ENCODE results near the gene TCF12.
"Not testable (repeated sequence)": the region's sequence is repeated elsewhere in the genome, so short reads cannot be mapped to it uniquely, and the experiment has no call there.

The TCF12 gene

DNA sequence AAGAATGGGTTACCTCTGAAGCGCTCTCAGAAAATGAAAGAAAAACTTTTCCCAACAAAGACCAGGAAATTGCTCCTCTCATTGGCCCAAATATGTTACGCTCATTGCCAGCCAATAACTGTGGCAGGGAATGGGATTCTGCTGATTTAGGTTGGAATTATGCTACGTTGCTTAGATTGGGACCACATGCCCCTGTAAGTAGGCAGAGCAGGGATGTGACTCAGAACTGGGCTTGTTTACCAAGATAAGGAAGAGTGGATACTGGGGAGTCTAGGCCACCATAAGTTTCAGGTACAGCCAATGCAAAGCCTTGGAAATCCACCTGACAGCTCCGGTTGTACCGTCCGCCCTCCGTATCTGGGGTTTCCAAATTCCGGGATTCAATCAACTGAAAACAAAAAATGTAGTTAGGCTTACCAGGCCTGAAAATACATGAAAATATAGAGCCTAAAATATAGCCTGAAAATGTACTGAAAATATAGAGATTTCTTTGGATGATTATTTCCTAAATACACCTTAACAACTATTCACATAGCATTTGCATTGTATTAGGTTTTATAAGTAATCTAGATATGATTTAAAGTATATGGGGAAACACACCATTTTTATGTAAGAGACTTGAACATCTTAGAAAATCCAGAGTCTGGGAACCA lies 1.5 kb upstream of the TCF12 start:
- no peak for DNase-seq (ENCODE audit: low read depth)

DNA sequence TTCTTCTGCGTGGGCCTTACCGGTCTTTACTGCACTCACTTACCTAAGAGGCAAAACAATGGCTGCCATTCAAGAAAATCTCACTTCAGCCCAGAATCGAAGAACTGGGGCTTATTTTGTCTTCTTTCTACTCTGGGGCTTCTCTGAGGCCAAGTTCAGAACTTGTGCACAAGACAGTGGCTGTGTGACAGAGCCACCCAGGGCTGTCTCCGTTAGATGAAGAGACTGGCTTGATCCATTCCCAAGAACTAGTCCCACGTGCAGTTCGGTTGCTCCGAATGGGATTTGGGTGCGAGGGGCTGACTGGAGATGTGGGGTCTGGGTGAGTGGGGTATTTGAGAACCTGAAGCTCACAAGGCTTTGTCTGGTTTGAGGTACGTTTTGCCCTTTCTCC lies 795 bp upstream of the TCF12 start:
- DNase-seq (ENCODE audit: low read depth) = no peak

DNA sequence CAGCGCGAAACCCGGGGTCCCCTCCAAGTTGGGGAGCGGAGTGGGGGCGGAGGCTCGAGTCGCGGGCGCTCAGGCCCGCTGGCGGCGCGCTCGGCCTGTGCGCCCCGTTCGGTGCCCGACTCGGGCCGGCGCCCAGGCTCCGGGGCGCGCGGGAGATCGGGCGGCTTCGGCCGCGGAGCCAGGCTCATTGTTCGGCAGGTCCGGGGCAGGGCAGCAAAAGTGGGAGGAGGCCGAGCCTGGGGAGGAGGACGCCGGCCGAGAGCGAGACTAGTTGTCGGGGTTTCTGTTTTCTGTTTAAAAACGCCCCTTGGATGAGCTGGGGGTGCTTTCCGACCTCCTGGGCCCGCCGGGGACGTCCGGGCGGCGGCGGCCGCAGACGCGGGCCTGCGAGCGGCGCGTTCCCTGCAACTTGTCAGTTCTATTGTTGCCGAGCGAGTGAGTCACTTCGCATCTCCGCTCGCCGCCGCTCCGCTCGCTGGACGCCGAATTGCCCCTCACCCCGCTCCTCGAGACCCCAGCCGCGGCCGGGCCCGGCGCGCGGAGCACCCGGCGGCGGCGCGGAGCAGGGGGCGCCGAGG lies 676 bp downstream of the TCF12 start:
- peak; percentile 34 for DNase-seq (ENCODE audit: low read depth)

DNA sequence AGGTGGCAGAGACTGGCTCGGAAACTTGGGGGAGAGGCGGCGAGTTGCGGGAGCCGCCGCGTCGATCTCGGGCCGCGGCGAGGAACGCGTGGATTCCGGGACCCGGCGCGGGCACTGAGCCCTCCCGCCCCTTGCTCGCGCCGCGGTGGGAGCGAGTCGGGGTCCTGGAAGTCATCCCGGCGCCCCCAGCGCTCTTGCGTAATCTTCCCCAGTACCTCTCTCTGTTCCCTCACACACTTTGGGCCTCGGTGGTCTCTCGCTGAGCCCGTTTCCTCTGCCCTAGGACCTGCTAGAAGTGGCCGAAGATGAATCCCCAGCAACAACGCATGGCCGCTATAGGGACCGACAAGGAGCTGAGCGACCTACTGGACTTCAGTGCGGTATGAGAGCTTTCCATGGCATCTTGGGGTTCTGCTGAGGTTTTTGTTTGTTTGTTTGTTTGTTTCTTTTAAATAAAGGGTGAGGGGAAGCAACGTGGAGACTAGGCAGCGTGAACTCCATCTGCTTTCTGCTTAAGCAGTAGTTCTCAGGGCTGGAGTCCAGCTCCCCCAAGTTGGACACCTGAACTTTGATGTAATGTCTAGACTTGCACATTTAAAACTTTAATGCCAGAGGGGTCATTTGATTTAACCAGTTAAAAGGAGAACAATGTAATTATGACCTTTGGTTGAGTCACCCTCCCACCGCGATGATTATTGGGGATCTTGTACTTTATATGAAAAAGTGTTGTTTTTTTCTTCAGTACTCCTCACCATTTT lies 1.3 kb downstream of the TCF12 start:
- no peak for DNase-seq (ENCODE audit: low read depth)

DNA sequence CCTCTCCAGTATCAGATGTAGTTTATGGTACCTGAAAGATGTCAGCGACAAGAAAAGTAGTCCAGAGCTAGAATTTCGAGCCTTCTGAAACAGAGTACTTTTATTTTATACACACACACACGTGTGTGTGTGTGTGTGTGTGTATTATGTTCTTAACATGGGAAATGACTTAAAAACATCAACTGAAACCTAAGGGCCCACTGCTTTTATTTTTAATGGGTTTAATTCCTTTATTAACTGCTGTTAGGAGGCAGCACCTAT lies 1.9 kb downstream of the TCF12 start:
- DNase-seq (ENCODE audit: low read depth) = no peak

DNA sequence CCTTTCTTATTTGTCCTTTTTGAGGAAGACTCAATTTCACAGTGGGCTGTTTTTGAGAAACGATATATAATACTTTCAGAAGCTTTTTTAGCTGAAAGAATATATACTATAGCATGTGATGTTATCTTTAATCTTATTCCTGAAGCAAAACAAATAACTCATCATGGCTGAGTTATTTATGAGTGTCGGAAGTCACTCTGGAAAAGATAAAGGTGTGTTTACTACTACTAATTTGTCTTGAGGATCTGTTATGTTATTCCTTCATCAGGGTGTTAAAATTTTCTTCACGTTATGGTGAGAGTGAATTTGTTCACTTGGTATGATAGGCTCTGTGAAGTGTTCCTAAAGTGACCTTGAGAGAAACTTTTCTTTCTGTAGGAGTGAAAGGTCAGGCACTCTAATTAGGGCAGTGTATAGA lies 4.7 kb downstream of the TCF12 start:
- DNase-seq (ENCODE audit: low read depth) = no peak

DNA sequence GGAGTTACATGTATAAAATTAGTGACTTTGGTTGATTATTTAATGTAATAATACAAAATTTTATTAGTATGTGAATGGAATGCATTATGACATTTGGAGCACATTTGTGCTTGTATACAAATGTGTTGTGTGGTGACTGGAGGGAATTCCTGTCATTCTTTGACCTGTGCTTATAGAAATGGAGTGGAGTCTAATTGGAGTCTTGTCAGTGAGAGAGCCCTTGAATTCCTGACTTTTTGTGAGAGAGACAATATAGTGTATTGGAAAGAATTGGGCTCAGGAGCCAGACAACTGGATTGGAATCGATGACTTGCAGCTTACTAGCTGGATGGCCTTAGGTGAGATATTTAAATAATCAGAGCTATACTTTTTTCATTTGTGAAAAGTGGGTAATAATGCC lies 9.4 kb downstream of the TCF12 start:
- no peak for DNase-seq (ENCODE audit: low read depth)

DNA sequence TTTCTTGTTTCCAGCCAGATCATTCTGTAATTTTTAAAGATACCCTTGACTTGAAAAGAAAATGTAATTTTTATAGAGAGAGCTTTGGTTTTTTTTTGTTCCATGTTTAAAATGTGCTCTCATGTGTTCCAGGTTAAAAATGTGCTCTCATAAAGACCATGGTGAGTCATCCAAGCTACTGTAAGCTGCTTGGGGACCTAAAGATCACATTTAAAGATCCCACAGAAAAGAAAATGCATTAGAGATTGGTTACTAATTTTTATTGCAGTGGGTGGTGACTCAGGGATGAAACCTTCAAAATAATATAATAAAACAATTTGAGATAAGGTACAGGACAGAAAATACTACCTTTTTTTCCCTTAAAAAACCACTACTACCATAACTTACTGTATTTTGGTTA lies 11.0 kb downstream of the TCF12 start:
- DNase-seq (ENCODE audit: low read depth) = no peak

DNA sequence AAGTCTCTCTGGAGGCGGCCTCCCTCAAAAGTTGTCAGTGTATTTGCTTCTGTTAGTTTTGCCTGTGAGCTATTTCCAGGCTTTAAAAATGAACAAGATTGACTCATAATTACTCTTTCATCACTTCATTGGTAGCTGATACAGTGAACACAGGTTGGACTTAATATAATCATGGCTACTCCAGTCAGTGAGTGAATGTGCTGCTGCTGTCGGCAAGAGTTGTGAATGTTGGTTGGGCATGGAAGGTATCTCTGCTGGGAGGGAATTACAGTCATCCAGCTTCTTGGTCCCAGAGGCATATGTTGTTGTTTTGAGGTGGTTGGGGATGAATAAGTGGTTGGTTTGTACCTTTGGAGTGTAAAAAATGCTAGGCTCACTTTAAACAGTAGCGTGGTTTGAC lies 11.5 kb downstream of the TCF12 start:
- DNase-seq (ENCODE audit: low read depth) = no peak

DNA sequence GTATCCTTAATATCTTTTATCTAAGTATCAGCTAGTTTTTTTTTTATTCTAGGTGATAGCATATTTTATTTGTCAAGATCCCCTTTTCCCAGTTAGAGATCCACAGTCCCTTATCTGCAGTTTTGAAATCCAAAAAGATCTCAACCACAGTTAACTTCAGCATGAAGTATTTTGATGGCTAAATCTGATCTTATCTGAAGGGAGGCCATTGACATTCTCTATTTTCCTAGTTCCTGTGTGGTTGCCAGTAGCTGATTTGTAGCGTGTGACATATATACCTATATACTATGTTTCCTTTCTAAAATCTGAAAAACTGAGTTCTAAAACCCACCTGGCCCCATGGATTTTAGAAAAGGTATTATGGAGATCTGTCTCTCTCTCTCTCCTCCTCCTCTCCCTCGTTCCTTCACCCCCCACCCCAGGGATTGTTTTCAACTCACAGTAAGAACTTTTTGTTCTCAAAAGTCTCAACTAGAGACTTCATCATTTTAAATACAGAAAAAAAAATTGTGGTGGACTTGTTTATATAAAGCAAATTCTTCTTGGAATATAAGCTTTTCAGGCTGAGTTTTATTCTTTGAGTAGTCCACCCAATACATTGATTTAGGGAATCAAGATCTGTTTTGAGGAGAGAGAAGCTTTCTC lies 12.3 kb downstream of the TCF12 start:
- DNase-seq (ENCODE audit: low read depth) = no peak

DNA sequence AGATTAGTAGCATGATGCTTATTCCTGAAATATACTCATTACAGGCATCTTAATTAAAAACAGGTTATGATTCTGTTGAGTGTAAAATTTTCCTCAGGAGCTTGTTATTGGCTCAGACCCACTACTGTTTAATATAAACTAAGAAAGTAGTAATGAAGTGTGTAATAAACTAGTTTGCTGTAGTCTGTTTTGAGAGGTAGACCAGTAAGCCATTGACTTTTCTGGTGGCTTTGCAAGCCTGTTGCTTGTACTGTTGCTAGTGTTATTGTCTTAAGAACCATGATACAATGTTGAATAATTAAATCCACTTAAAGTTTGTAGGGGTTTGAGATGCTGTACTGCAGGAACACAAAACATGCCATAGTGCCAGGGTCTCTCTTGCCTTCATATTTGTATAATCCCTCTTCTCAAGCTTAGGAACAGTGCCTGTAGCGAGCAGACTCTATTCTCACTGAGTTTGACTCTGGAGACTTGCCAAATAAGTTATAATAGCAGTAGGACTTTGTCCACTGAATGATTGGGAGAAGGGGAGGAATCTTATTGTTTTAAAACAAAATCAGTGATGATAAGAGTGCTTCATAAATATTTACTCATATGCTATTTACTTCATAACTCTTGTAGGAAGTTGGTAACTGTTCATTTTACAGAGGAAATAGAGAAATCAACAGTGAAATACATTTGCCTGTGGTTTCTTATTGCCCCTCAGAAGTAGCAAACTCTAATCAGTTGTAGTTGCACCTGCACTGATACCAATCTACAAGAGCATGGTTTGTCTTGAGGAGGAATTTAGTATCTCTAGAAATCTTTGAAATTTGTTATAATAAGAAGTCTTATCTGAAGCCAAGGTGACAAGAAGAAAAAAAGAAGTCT lies 13.4 kb downstream of the TCF12 start:
- DNase-seq (ENCODE audit: low read depth) = no peak

DNA sequence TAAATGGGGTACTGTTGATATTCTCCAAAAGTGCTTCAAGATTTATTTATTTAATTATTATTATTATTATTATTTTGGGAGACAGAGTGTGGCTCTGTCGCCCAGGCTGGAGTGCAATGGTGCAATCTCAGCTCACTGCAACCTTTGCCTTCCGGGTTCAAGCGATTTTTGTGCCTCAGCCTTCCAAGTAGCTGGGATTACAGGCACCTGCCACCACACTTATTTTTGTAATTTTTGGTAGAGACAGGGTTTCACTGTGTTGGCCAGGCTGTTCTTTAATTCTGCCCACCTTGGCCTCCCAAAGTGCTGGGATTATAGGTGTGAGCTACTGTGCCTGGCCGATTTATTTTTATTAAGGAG lies 14.0 kb downstream of the TCF12 start:
- not testable (repeated sequence) for DNase-seq (ENCODE audit: low read depth)

DNA sequence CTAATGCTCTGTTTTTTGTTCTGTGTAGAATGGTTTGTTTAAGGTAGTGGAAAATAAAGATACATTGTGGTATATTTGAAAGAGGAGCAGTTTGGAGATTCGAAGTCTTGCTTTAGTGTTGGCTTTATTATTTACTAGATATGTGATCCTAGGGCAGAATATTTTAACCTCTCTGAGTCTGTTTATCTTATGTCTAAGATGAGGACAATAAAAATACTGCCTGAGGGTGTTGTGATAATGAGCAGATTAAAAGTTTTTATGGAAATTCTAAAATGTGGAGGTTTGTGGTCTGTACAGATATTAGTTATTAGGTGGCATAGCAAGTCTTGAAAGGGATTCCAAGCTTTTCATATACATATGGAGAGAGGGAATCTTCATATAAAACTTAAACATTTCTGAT lies 15.0 kb downstream of the TCF12 start:
- DNase-seq (ENCODE audit: low read depth) = no peak

DNA sequence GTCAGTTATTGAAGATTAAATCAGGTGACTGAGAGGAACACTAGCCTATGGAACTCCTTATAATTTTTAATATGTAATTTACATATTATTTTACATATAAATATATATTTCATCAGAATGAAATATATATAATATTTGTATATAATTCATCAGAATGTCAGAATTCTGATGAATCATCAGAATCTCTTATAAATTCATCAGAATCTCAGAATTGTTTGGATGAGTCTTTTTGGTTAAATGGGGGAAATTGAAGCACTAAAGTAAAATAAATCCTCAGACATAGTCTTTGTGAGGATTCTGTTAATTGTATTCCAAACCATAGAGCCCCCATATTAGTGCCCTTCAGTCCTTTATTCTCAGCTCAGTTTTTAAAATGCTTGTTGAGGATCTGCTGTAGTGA lies 15.4 kb downstream of the TCF12 start:
- DNase-seq (ENCODE audit: low read depth) = no peak

DNA sequence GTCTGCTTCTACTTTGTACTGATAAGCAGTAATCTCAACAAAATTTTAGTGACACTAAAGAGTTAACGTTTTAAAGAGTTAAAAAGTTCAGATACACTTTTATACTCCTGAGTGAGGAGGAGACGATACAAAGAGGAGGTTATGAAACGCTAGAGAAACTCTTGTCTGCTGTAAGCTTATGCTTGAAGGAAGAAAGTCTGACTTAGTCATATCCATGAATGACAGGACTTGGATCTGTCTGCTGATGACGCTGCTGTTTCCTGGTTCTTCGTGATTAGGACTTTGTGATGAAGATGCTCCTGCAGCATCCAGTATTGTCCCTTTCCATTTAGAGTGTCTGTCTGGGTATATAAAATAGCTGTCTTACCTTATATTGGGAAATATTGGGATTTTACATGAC lies 15.8 kb downstream of the TCF12 start:
- no peak for DNase-seq (ENCODE audit: low read depth)

DNA sequence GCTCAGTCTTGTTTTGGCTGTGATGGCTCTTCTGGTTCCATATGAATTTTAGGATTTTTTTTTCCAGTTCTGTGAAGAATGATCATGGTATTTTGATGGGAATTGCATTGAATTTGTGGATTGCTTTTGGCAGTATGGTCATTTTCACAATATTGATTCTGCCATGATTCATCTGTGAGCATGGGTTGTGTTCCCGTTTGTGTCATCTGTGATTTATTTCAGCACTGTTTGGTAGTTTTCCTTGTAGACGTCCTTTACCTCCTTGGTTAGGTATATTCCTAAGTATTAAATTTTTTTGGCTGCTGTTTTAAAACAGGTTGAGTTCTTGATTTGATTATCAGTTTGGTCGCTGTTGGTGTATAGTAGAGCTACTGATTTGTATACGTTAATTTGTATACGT lies 18.5 kb downstream of the TCF12 start:
- DNase-seq (ENCODE audit: low read depth) = no peak

DNA sequence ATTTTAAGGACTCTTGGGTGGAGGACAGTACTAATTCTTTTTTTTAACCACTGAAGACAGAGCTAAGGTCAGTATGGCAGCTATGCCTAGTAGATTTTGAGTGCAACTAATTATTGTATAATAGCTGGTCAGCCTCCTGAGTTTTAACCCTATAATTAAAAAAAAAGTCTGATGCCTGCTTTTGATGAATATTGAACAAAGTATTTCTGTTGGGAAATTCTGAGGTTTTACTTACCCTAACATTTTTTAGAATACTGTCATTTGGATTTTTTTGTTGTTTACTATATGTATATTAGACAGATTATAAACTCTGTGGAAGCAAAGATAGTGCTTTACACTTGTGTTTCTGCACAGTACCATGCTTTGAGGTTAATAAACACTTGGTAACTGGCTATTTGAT lies 20.8 kb downstream of the TCF12 start:
- DNase-seq (ENCODE audit: low read depth) = no peak

DNA sequence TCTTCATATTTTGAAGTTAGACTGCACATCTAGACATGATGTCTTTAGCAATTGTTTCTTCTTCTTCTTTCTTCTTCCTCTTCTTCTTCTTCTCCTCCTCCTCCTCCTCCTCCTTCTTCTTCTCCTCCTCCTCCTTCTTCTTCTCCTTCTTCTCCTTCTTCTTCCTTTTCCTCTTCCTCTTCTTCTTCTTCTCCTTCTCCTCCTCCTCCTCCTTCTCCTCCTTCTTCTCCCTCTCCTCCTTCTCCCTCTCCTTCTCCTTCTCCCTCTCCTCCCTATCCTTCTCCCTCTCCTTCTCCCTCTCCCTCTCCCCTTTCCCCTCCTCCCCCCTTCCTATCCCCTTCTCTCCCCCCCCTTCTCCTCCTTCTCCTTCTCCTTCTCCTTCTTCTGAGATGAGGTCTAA lies 21.9 kb downstream of the TCF12 start:
- DNase-seq (ENCODE audit: low read depth) = no peak

DNA sequence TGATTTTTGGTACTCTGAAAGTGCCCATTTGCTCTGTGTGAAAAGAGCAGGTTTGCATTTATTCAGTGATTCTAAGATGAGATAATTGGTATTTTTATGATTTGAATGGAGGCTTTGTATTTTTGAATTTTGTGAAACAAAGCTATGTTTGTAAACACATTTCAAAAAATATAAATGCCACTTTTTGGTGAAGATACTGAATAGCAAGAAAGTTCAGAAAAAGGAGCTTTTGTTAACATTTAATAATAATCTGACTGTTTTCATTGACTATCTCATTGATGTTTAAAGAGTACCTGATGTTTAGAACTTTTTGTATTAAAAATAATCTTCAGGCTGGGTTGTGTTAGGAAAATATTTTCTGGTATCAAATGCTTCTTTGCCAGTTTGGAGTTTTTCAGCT lies 23.7 kb downstream of the TCF12 start:
- no peak for DNase-seq (ENCODE audit: low read depth)

DNA sequence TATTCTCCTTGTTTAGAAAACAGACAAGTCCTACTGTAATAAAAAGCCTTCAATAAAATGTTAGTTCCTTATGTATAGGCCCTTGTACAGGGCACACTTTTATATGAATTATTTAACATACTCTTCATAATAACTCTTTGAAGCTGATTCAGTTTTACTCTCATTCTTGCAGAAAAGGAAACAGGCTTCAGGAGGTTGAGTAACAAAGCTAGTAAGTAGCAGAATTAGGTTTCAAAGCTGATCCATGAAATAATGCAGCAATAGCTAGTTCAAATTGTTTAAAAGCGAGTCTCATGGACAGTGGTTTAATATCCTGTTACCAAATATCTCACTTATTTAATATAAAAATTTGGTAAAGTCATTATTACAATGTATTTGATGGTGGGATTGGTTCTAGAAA lies 25.0 kb downstream of the TCF12 start:
- DNase-seq (ENCODE audit: low read depth) = no peak

DNA sequence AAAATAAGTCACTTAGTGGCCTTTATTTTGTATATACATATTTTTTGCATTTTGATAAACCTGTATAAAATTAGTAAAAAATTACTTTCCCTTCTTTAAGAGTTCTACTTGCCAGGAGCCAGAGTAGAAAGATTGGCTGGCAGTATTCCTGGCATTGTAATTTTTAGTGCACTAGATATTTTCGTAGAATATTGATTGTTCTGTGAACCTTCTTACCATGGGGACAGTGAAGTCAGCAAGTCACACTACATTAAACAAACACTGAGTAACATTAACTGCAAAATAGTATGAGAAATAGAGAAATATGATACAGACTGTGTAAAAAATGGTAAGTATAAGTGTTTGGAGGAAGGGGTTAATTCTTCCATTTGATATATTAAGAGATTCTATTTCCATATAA lies 26.0 kb downstream of the TCF12 start:
- DNase-seq (ENCODE audit: low read depth) = no peak

DNA sequence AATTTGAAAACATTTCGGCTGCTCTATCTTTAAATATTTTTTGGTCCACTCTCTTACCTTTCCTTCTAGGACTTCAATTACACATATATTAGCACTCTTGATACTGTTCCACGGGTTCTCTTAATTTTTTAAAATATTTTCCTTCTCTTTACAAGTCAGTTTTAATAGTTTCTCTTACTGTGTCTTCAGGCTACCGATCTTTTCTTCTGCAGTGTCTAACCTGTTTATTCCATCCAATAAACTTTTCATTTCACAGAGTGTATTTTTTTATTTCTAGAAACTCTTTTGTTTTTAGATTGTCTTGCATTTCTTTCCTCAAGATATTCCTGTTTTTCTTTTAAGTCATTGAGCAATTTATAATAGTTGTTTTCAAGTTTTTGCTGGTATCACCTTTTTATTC lies 27.7 kb downstream of the TCF12 start:
- no peak for DNase-seq (ENCODE audit: low read depth)
